ENCODE measurements around the gene SRPK3.

Gene SRPK3

GRCh38 chrX:153789654-153790053, 8.8 kb downstream of the SRPK3 start:
- no peak for DNase-seq

- no peak for DNase-seq
These were observed 10.4 kb downstream of the SRPK3 start for GRCh38 chrX:153791104-153791852.

- DNase-seq = no peak
These were observed 11.5 kb downstream of the SRPK3 start for GRCh38 chrX:153792368-153792767.

- no peak for DNase-seq
These were observed 12.4 kb downstream of the SRPK3 start for GRCh38 chrX:153793291-153793690.

GRCh38 chrX:153794018-153794896, 13.4 kb downstream of the SRPK3 start, which contains the start of the genes IDH3G and SSR4:
Gene IDH3G, minus strand, starts transcription at chrX:153794375. Its CDS starts 49 bp downstream, at chrX:153794326.
Gene SSR4, plus strand, starts transcription at chrX:153794668. Its CDS starts 20 bp downstream, at chrX:153794688.
- peak; percentile 89 for DNase-seq

- DNase-seq = no peak
These were observed 14.3 kb downstream of the SRPK3 start for GRCh38 chrX:153794897-153795816.

GRCh38 chrX:153797415-153798015, 16.7 kb downstream of the SRPK3 start:
- DNase-seq = no peak

- DNase-seq = no peak
These were observed 18.5 kb downstream of the SRPK3 start for GRCh38 chrX:153799326-153799725.

GRCh38 chrX:153800177-153800722, 19.4 kb downstream of the SRPK3 start:
- no peak for DNase-seq

- DNase-seq = no peak
These were observed 19.9 kb downstream of the SRPK3 start for GRCh38 chrX:153800746-153801145.

- no peak for DNase-seq
These were observed 20.8 kb downstream of the SRPK3 start for GRCh38 chrX:153801669-153802068.

GRCh38 chrX:153802513-153803045, 21.7 kb downstream of the SRPK3 start:
- no peak for DNase-seq

GRCh38 chrX:153803211-153804099, 22.6 kb downstream of the SRPK3 start:
- no peak for DNase-seq

GRCh38 chrX:153804100-153804595, 23.3 kb downstream of the SRPK3 start:
- DNase-seq = no peak

GRCh38 chrX:153804621-153805020, 23.8 kb downstream of the SRPK3 start:
- no peak for DNase-seq

- no peak for DNase-seq
These were observed 24.6 kb downstream of the SRPK3 start for GRCh38 chrX:153805436-153805835.

- DNase-seq = no peak
These were observed 26.2 kb downstream of the SRPK3 start for GRCh38 chrX:153806999-153807575.

GRCh38 chrX:153807976-153808375, 27.1 kb downstream of the SRPK3 start:
- DNase-seq = no peak

- no peak for DNase-seq
These were observed 31.4 kb downstream of the SRPK3 start for GRCh38 chrX:153812220-153812619.

GRCh38 chrX:153813161-153813560, 32.3 kb downstream of the SRPK3 start:
- no peak for DNase-seq

Data from KG1 (cell line).